PC-9 (cell line): ENCODE results near the gene MPND. TPM values are rescaled to one million over a fixed set of nuclear protein-coding genes. Genes with fewer than 3 reads are reported as not detected.

ENCODE experiments used
- BruUV-seq: library from RNA; stranded (reverse); fragments of 400-500 nt; replicated peaks from 2 replicates; lab custom pipeline; 2021; lab: Mats Ljungman, UMichigan
- CTCF ChIA-PET: fragments of 300-600 bp; sonication (Branson Sonifier 250); formaldehyde crosslinking; loops from one replicate; lab custom pipeline; 2022; ENCODE audit warnings: antibody characterized with exemption; lab: Charles Lee
- POLR2A ChIA-PET: fragments of 300-600 bp; sonication (Branson Sonifier 250); formaldehyde crosslinking; loops from one replicate; lab custom pipeline; 2022; ENCODE audit warnings: antibody characterized with exemption; ENCODE audit not compliant: unreplicated experiment; lab: Charles Lee
- DNase-seq, 2 experiments: peaks; one replicate each; pipeline versions ENCODE4 v3.0.0 to v3.0.0-alpha.2; 2015 to 2022; ENCODE audit warnings: mixed read lengths in 1 of 2
- H2AFZ ChIP-seq: fragments of 200-600 bp; sonication (generic); 2 replicates; pipeline ENCODE4 v1.8.1; 2017; ENCODE audit warnings: antibody characterized with exemption
- H3F3A ChIP-seq: fragments of 200-600 bp; sonication (generic); 2 replicates; pipeline ENCODE4 v1.8.1; 2017; ENCODE audit warnings: antibody characterized with exemption, mild to moderate bottlenecking, low read depth; ENCODE audit not compliant: insufficient read depth
- H3K27ac ChIP-seq: fragments of 200-600 bp; sonication (generic); 2 replicates; pipeline ENCODE4 v1.6.1; 2016; ENCODE audit warnings: mixed run types
- H3K27me3 ChIP-seq: fragments of 200-600 bp; sonication (generic); 2 replicates; pipeline ENCODE4 v1.6.1; 2016; ENCODE audit warnings: low read depth, mixed run types; ENCODE audit not compliant: insufficient read depth
- H3K36me3 ChIP-seq: fragments of 200-600 bp; sonication (generic); 2 replicates; pipeline ENCODE4 v1.6.1; 2016; ENCODE audit warnings: low read depth, mixed run types
- H3K4me1 ChIP-seq: fragments of 200-600 bp; sonication (generic); replicated peaks from 2 replicates; pipeline ENCODE4 v1.6.1; 2016; ENCODE audit warnings: mixed run types; ENCODE audit not compliant: insufficient read depth
- H3K4me2 ChIP-seq: fragments of 200-600 bp; sonication (generic); 2 replicates; pipeline ENCODE4 v1.6.1; 2017; ENCODE audit warnings: mixed run types
- H3K4me3 ChIP-seq: fragments of 200-600 bp; sonication (generic); 2 replicates; pipeline ENCODE4 v1.6.1; 2016; ENCODE audit warnings: mixed run types
- H3K79me2 ChIP-seq: fragments of 200-600 bp; sonication (generic); 2 replicates; pipeline ENCODE4 v1.6.1; 2017; ENCODE audit warnings: low read depth, mixed run types
- H3K9me2 ChIP-seq: fragments of 200-600 bp; sonication (generic); 2 replicates; pipeline ENCODE4 v1.8.1; 2017; ENCODE audit warnings: mild to moderate bottlenecking; ENCODE audit not compliant: insufficient read depth
- H3K9me3 ChIP-seq: fragments of 200-600 bp; sonication (generic); 2 replicates; pipeline ENCODE4 v1.8.1; 2016; ENCODE audit warnings: low read depth; ENCODE audit not compliant: insufficient read depth
- H4K20me1 ChIP-seq: fragments of 200-600 bp; sonication (generic); 2 replicates; pipeline ENCODE4 v1.8.1; 2017; ENCODE audit not compliant: insufficient read depth
- CTCF ChIP-seq: fragments of 200-600 bp; sonication (generic); conservative IDR thresholded peaks from 2 replicates; pipeline ENCODE4 v1.6.1; 2017; ENCODE audit warnings: mixed run types, antibody characterized with exemption, mild to moderate bottlenecking, moderate library complexity
- EZH2 ChIP-seq: fragments of 200-600 bp; sonication (generic); IDR thresholded peaks from 2 replicates; pipeline ENCODE4 v1.8.0; 2017; ENCODE audit warnings: antibody characterized with exemption, low read depth
- intact Hi-C: fragments of 100-400 bp; cut with micrococcal nuclease; formaldehyde crosslinking; loops from one replicate; pipeline ENCODE4 v1.10.0; 2022; ENCODE audit not compliant: unreplicated experiment
- total RNA-seq: library from RNA; stranded (reverse); gene quantifications from 2 replicates; pipeline ENCODE4 v1.2.3, GENCODE V29; 2021

Gene MPND
- total RNA-seq, 1 experiment from 2014 or later: 12.6 TPM

- Histone ChIP-seq H3K4me3 (no peak overlapping the region), H3K9me2 (no peaks in the 10 kb centered on the region), H3K36me3 (no peaks in the 10 kb centered on the region), H3K79me2 (no peaks in the 10 kb centered on the region), H3K4me2 (no peak overlapping the region), H3K27ac (no peak overlapping the region), H2AFZ (no peak overlapping the region), H3K9me3 (no peaks in the 10 kb centered on the region), H3K27me3 (no peaks in the 10 kb centered on the region), H3K4me1 (no peaks in the 10 kb centered on the region), H4K20me1 (no peaks in the 10 kb centered on the region), H3F3A (no peaks in the 10 kb centered on the region)
- no TSS peak for BruUV-seq
- no peak for DNase-seq
- intact Hi-C loops: no loop called here
- POLR2A ChIA-PET: no interaction called here
- CTCF ChIA-PET: no interaction called here
- no peak for TF ChIP-seq CTCF
- TF ChIP-seq EZH2: no peak
Observed at GRCh38 chr19:4329858-4330257, 13.5 kb upstream of the MPND start.

GRCh38 chr19:4334929-4335570 lies 8.3 kb upstream of the MPND start:
- no peak overlapping the region for H3K4me2 ChIP-seq
- no peaks in the 10 kb centered on the region for H4K20me1 ChIP-seq
- CTCF ChIA-PET: no interaction called here
- H3K9me2 ChIP-seq: no peaks in the 10 kb centered on the region
- no peaks in the 10 kb centered on the region for H3K79me2 ChIP-seq
- BruUV-seq: no TSS peak
- H2AFZ ChIP-seq: no peak overlapping the region
- no peak for DNase-seq
- no peak overlapping the region for H3K27ac ChIP-seq
- H3K4me3 ChIP-seq: no peak overlapping the region
- no peaks in the 10 kb centered on the region for H3K27me3 ChIP-seq
- no peaks in the 10 kb centered on the region for H3F3A ChIP-seq
- no peaks in the 10 kb centered on the region for H3K9me3 ChIP-seq
- no peaks in the 10 kb centered on the region for H3K4me1 ChIP-seq
- TF ChIP-seq CTCF (no peak), EZH2 (no peak)
- POLR2A ChIA-PET: no interaction called here
- intact Hi-C loops: no loop called here
- H3K36me3 ChIP-seq: no peaks in the 10 kb centered on the region

- DNase-seq: no peak
- no peaks in the 10 kb centered on the region for H4K20me1 ChIP-seq
- intact Hi-C loops: no loop called here
- ChIA-PET CTCF (interaction anchor here (1.2 kb wide), 1 partner anchor 15 kb away, joined by 3 read pairs; no protein-coding TSS in a partner anchor), POLR2A (interaction anchor here (0.6 to 0.7 kb wide), 3 partner anchors 61 to 134 kb away, joined by 4 to 9 read pairs (median 7); no protein-coding TSS in a partner anchor)
- no peaks in the 10 kb centered on the region for H3K27me3 ChIP-seq
- no peak for TF ChIP-seq EZH2
- no peak for TF ChIP-seq CTCF
- H3K4me2 ChIP-seq: peak overlapping the region; percentile 91
- no peaks in the 10 kb centered on the region for H3K36me3 ChIP-seq
- no peak overlapping the region for H3K27ac ChIP-seq
- BruUV-seq: no TSS peak
- peak overlapping the region; percentile 64 for H3K4me3 ChIP-seq
- no peaks in the 10 kb centered on the region for H3K4me1 ChIP-seq
- no peaks in the 10 kb centered on the region for H3K9me2 ChIP-seq
- H2AFZ ChIP-seq: peak overlapping the region; percentile 75
- no peaks in the 10 kb centered on the region for H3K9me3 ChIP-seq
- no peaks in the 10 kb centered on the region for H3F3A ChIP-seq
- H3K79me2 ChIP-seq: no peaks in the 10 kb centered on the region
Observed at GRCh38 chr19:4337906-4338440, 5.4 kb upstream of the MPND start.
